ENCODE data around the gene FRMD3.

The FRMD3 gene

GRCh38 chr9:83572524-83572923 is 34.3 kb upstream of the FRMD3 start:
- TF ChIP-seq CTCF (IDR thresholded peaks at IDR 0.05; ENCODE audit: low read depth, low read length, missing control alignments), result no peak
- in situ Hi-C loops (cut with HindIII; ENCODE audit: low sequenced_read_pairs), result no loop called here
- DNase-seq (ENCODE audit: low read depth), result peak; percentile 85
- no peak overlapping the region for H3K4me3 ChIP-seq (ENCODE audit: low read depth, low read length)

- no peak overlapping the region for H3K4me3 ChIP-seq (ENCODE audit: low read depth, low read length)
- DNase-seq (ENCODE audit: low read depth), result no peak
- in situ Hi-C loops (cut with HindIII; ENCODE audit: low sequenced_read_pairs), result no loop called here
- no peak for TF ChIP-seq CTCF (IDR thresholded peaks at IDR 0.05; ENCODE audit: low read depth, low read length, missing control alignments)
Observed at GRCh38 chr9:83570359-83570758, 32.2 kb upstream of the FRMD3 start.

- DNase-seq (ENCODE audit: low read depth), result no peak
- H3K4me3 ChIP-seq (ENCODE audit: low read depth, low read length), result no peak overlapping the region
- no peak for TF ChIP-seq CTCF (IDR thresholded peaks at IDR 0.05; ENCODE audit: low read depth, low read length, missing control alignments)
- in situ Hi-C loops (cut with HindIII; ENCODE audit: low sequenced_read_pairs), result no loop called here
Observed at GRCh38 chr9:83569326-83569725, 31.1 kb upstream of the FRMD3 start.

- H3K4me3 ChIP-seq (ENCODE audit: low read depth, low read length), result no peak overlapping the region
- TF ChIP-seq CTCF (IDR thresholded peaks at IDR 0.05; ENCODE audit: low read depth, low read length, missing control alignments), result no peak
- in situ Hi-C loops (cut with HindIII; ENCODE audit: low sequenced_read_pairs), result no loop called here
- no peak for DNase-seq (ENCODE audit: low read depth)
Observed at GRCh38 chr9:83563360-83563759, 25.2 kb upstream of the FRMD3 start.

GRCh38 chr9:83560169-83560826 is 22.1 kb upstream of the FRMD3 start:
- TF ChIP-seq CTCF (IDR thresholded peaks at IDR 0.05; ENCODE audit: low read depth, low read length, missing control alignments), result no peak
- H3K4me3 ChIP-seq (ENCODE audit: low read depth, low read length), result no peak overlapping the region
- no peak for DNase-seq (ENCODE audit: low read depth)
- in situ Hi-C loops (cut with HindIII; ENCODE audit: low sequenced_read_pairs), result no loop called here

- in situ Hi-C loops (cut with HindIII; ENCODE audit: low sequenced_read_pairs), result no loop called here
- no peak overlapping the region for H3K4me3 ChIP-seq (ENCODE audit: low read depth, low read length)
- TF ChIP-seq CTCF (IDR thresholded peaks at IDR 0.05; ENCODE audit: low read depth, low read length, missing control alignments), result no peak
- DNase-seq (ENCODE audit: low read depth), result no peak
Observed at GRCh38 chr9:83557771-83558170, 19.6 kb upstream of the FRMD3 start.
